ENCODE measurements around the gene TMEM87A. TPM values are rescaled to one million over a fixed set of nuclear protein-coding genes. Genes with fewer than 3 reads are reported as not detected.
A peak's percentile ranks its signal among the peaks of the same experiment; 100 is the strongest.

The TMEM87A gene
- total RNA-seq, 2 experiments from 2014 or later, result 34.8 to 35.8 TPM

GRCh38 chr15:42282344-42282743 is 9.1 kb upstream of the TMEM87A start:
- Mint-ChIP-seq H3K36me3 (peaks cover 2% of the 10 kb centered on the region), H3K4me3 (no peak overlapping the region), H3K4me1 (no peaks in the 10 kb centered on the region), H3K9me3 (no peaks in the 10 kb centered on the region), H3K27ac (no peak overlapping the region), H3K27me3 (no peaks in the 10 kb centered on the region)
- no peak for DNase-seq

GRCh38 chr15:42279234-42279723 is 6.0 kb upstream of the TMEM87A start:
- peaks cover 14% of the 10 kb centered on the region for H3K4me1 Mint-ChIP-seq
- H3K27me3 Mint-ChIP-seq, result no peaks in the 10 kb centered on the region
- H3K36me3 Mint-ChIP-seq, result peaks cover 2% of the 10 kb centered on the region
- DNase-seq, result no peak
- no peak overlapping the region for H3K27ac Mint-ChIP-seq
- H3K9me3 Mint-ChIP-seq, result no peaks in the 10 kb centered on the region
- no peak overlapping the region for H3K4me3 Mint-ChIP-seq

- no peak for DNase-seq
- H3K9me3 Mint-ChIP-seq, result no peaks in the 10 kb centered on the region
- H3K36me3 Mint-ChIP-seq, result peaks cover 4% of the 10 kb centered on the region
- no peak overlapping the region for H3K4me3 Mint-ChIP-seq
- no peaks in the 10 kb centered on the region for H3K27me3 Mint-ChIP-seq
- H3K4me1 Mint-ChIP-seq, result peaks cover 21% of the 10 kb centered on the region
- H3K27ac Mint-ChIP-seq, result no peak overlapping the region
Measured at GRCh38 chr15:42276762-42277161, 3.5 kb upstream of the TMEM87A start.

GRCh38 chr15:42275780-42276391 is 2.7 kb upstream of the TMEM87A start:
- Mint-ChIP-seq H3K9me3 (no peaks in the 10 kb centered on the region), H3K4me1 (peaks cover 27% of the 10 kb centered on the region), H3K4me3 (peak overlapping the region; percentile 98), H3K27me3 (no peaks in the 10 kb centered on the region), H3K36me3 (peaks cover 7% of the 10 kb centered on the region), H3K27ac (peak overlapping the region; percentile 45)
- DNase-seq, result no peak

- Mint-ChIP-seq H3K27me3 (no peaks in the 10 kb centered on the region), H3K4me1 (peaks cover 37% of the 10 kb centered on the region), H3K27ac (peak overlapping the region; percentile 99), H3K36me3 (peaks cover 7% of the 10 kb centered on the region), H3K4me3 (peak overlapping the region; percentile 98), H3K9me3 (no peaks in the 10 kb centered on the region)
- DNase-seq, result no peak
Measured at GRCh38 chr15:42274702-42274989, 1.4 kb upstream of the TMEM87A start.

- H3K4me1 Mint-ChIP-seq, result peaks cover 37% of the 10 kb centered on the region
- H3K27ac Mint-ChIP-seq, result peak overlapping the region; percentile 99
- peaks cover 7% of the 10 kb centered on the region for H3K36me3 Mint-ChIP-seq
- H3K9me3 Mint-ChIP-seq, result no peaks in the 10 kb centered on the region
- H3K4me3 Mint-ChIP-seq, result peak overlapping the region; percentile 98
- no peaks in the 10 kb centered on the region for H3K27me3 Mint-ChIP-seq
- peak; percentile 63 for DNase-seq
Measured at GRCh38 chr15:42273900-42274701, 868 bp upstream of the TMEM87A start.

GRCh38 chr15:42270996-42271395 is 2.2 kb downstream of the TMEM87A start:
- Mint-ChIP-seq H3K9me3 (no peaks in the 10 kb centered on the region), H3K27me3 (no peaks in the 10 kb centered on the region), H3K27ac (no peak overlapping the region), H3K36me3 (peaks cover 11% of the 10 kb centered on the region), H3K4me1 (peaks cover 39% of the 10 kb centered on the region), H3K4me3 (peak overlapping the region; percentile 14)
- DNase-seq, result no peak

- peaks cover 37% of the 10 kb centered on the region for H3K4me1 Mint-ChIP-seq
- no peak for DNase-seq
- no peak overlapping the region for H3K27ac Mint-ChIP-seq
- no peaks in the 10 kb centered on the region for H3K9me3 Mint-ChIP-seq
- peaks cover 16% of the 10 kb centered on the region for H3K36me3 Mint-ChIP-seq
- H3K4me3 Mint-ChIP-seq, result peak overlapping the region; percentile 14
- H3K27me3 Mint-ChIP-seq, result no peaks in the 10 kb centered on the region
Measured at GRCh38 chr15:42270551-42270950, 2.7 kb downstream of the TMEM87A start.

GRCh38 chr15:42267286-42267685 is 5.9 kb downstream of the TMEM87A start:
- Mint-ChIP-seq H3K27ac (no peak overlapping the region), H3K27me3 (no peaks in the 10 kb centered on the region), H3K9me3 (no peaks in the 10 kb centered on the region), H3K4me1 (peaks cover 41% of the 10 kb centered on the region), H3K36me3 (peaks cover 39% of the 10 kb centered on the region), H3K4me3 (no peak overlapping the region)
- no peak for DNase-seq

GRCh38 chr15:42264795-42265194 is 8.4 kb downstream of the TMEM87A start:
- H3K36me3 Mint-ChIP-seq, result peaks cover 43% of the 10 kb centered on the region
- H3K27me3 Mint-ChIP-seq, result no peaks in the 10 kb centered on the region
- no peak for DNase-seq
- H3K27ac Mint-ChIP-seq, result peak overlapping the region; percentile 9
- no peaks in the 10 kb centered on the region for H3K9me3 Mint-ChIP-seq
- H3K4me3 Mint-ChIP-seq, result no peak overlapping the region
- peaks cover 22% of the 10 kb centered on the region for H3K4me1 Mint-ChIP-seq

- H3K36me3 Mint-ChIP-seq, result peaks cover 58% of the 10 kb centered on the region
- H3K9me3 Mint-ChIP-seq, result peaks cover 16% of the 10 kb centered on the region
- H3K4me1 Mint-ChIP-seq, result peaks cover 2% of the 10 kb centered on the region
- H3K27ac Mint-ChIP-seq, result no peak overlapping the region
- H3K4me3 Mint-ChIP-seq, result no peak overlapping the region
- DNase-seq, result no peak
- no peaks in the 10 kb centered on the region for H3K27me3 Mint-ChIP-seq
Measured at GRCh38 chr15:42253300-42253699, 19.9 kb downstream of the TMEM87A start.

- no peak overlapping the region for H3K4me3 Mint-ChIP-seq
- H3K36me3 Mint-ChIP-seq, result peaks cover 23% of the 10 kb centered on the region
- no peak for DNase-seq
- H3K9me3 Mint-ChIP-seq, result no peaks in the 10 kb centered on the region
- peaks cover 6% of the 10 kb centered on the region for H3K4me1 Mint-ChIP-seq
- no peaks in the 10 kb centered on the region for H3K27me3 Mint-ChIP-seq
- H3K27ac Mint-ChIP-seq, result no peak overlapping the region
Measured at GRCh38 chr15:42240823-42241222, 32.4 kb downstream of the TMEM87A start.

- no peak for DNase-seq
- Mint-ChIP-seq H3K9me3 (no peaks in the 10 kb centered on the region), H3K4me3 (no peak overlapping the region), H3K36me3 (peaks cover 22% of the 10 kb centered on the region), H3K4me1 (peaks cover 6% of the 10 kb centered on the region), H3K27ac (no peak overlapping the region), H3K27me3 (no peaks in the 10 kb centered on the region)
Measured at GRCh38 chr15:42239528-42240182, 33.6 kb downstream of the TMEM87A start.

- no peak for DNase-seq
- no peaks in the 10 kb centered on the region for H3K27me3 Mint-ChIP-seq
- H3K27ac Mint-ChIP-seq, result no peak overlapping the region
- H3K9me3 Mint-ChIP-seq, result no peaks in the 10 kb centered on the region
- no peak overlapping the region for H3K4me3 Mint-ChIP-seq
- H3K4me1 Mint-ChIP-seq, result no peaks in the 10 kb centered on the region
- H3K36me3 Mint-ChIP-seq, result peaks cover 15% of the 10 kb centered on the region
Measured at GRCh38 chr15:42233107-42233506, 40.1 kb downstream of the TMEM87A start.

GRCh38 chr15:42232606-42233005 is 40.6 kb downstream of the TMEM87A start:
- H3K27me3 Mint-ChIP-seq, result no peaks in the 10 kb centered on the region
- no peak for DNase-seq
- no peak overlapping the region for H3K4me3 Mint-ChIP-seq
- no peak overlapping the region for H3K27ac Mint-ChIP-seq
- no peaks in the 10 kb centered on the region for H3K9me3 Mint-ChIP-seq
- H3K36me3 Mint-ChIP-seq, result peaks cover 15% of the 10 kb centered on the region
- no peaks in the 10 kb centered on the region for H3K4me1 Mint-ChIP-seq
